ENCODE results near the gene ZNF365. TPM values are rescaled to one million over a fixed set of nuclear protein-coding genes. Genes with fewer than 3 reads are reported as not detected.
A peak's percentile ranks its signal among the peaks of the same experiment; 100 is the strongest.

Gene ZNF365
- total RNA-seq, 4 donors from 2014 or later, result 0.27 to 0.83 TPM; not detected in 2

- no peaks in the 10 kb centered on the region for H3K36me3 ChIP-seq
- H3K27me3 ChIP-seq, result no peaks in the 10 kb centered on the region
- H3K27ac ChIP-seq, result no peak overlapping the region
- H3K4me3 ChIP-seq, result no peak overlapping the region
- TF ChIP-seq, protein P1, sequence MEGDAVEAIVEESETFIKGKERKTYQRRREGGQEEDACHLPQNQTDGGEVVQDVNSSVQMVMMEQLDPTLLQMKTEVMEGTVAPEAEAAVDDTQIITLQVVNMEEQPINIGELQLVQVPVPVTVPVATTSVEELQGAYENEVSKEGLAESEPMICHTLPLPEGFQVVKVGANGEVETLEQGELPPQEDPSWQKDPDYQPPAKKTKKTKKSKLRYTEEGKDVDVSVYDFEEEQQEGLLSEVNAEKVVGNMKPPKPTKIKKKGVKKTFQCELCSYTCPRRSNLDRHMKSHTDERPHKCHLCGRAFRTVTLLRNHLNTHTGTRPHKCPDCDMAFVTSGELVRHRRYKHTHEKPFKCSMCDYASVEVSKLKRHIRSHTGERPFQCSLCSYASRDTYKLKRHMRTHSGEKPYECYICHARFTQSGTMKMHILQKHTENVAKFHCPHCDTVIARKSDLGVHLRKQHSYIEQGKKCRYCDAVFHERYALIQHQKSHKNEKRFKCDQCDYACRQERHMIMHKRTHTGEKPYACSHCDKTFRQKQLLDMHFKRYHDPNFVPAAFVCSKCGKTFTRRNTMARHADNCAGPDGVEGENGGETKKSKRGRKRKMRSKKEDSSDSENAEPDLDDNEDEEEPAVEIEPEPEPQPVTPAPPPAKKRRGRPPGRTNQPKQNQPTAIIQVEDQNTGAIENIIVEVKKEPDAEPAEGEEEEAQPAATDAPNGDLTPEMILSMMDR (IDR thresholded peaks at IDR 0.05), result no peak
- no peak for TF ChIP-seq POLR2A (IDR thresholded peaks at IDR 0.05)
- H3K4me1 ChIP-seq, result no peaks in the 10 kb centered on the region
- DNase-seq, result no peak
- no peaks in the 10 kb centered on the region for H3K9me3 ChIP-seq
Measured at GRCh38 chr10:62426600-62426999, 52.4 kb downstream of the ZNF365 start.

GRCh38 chr10:62430881-62431280 lies 56.7 kb downstream of the ZNF365 start:
- no peak overlapping the region for H3K27ac ChIP-seq
- TF ChIP-seq, protein P1 (IDR thresholded peaks at IDR 0.05), result no peak
- TF ChIP-seq POLR2A (IDR thresholded peaks at IDR 0.05), result no peak
- H3K4me1 ChIP-seq, result no peaks in the 10 kb centered on the region
- no peaks in the 10 kb centered on the region for H3K36me3 ChIP-seq
- no peak overlapping the region for H3K4me3 ChIP-seq
- no peak for DNase-seq
- H3K27me3 ChIP-seq, result no peaks in the 10 kb centered on the region
- no peaks in the 10 kb centered on the region for H3K9me3 ChIP-seq

- DNase-seq, result peak in 1 of 3 donors; percentile 48
- Histone ChIP-seq H3K4me1 (no peaks in the 10 kb centered on the region), H3K27me3 (no peaks in the 10 kb centered on the region), H3K36me3 (no peaks in the 10 kb centered on the region), H3K27ac (no peak overlapping the region), H3K4me3 (no peak overlapping the region), H3K9me3 (no peaks in the 10 kb centered on the region)
- no peak for TF ChIP-seq POLR2A (IDR thresholded peaks at IDR 0.05)
- TF ChIP-seq, protein P1 (IDR thresholded peaks at IDR 0.05), result no peak
Measured at GRCh38 chr10:62433181-62433692, 59.1 kb downstream of the ZNF365 start.

GRCh38 chr10:62433901-62434300 lies 59.7 kb downstream of the ZNF365 start:
- no peaks in the 10 kb centered on the region for H3K27me3 ChIP-seq
- no peaks in the 10 kb centered on the region for H3K9me3 ChIP-seq
- H3K36me3 ChIP-seq, result no peaks in the 10 kb centered on the region
- TF ChIP-seq, protein P1 (IDR thresholded peaks at IDR 0.05), result no peak
- TF ChIP-seq POLR2A (IDR thresholded peaks at IDR 0.05), result no peak
- no peak for DNase-seq
- no peak overlapping the region for H3K27ac ChIP-seq
- H3K4me1 ChIP-seq, result no peaks in the 10 kb centered on the region
- no peak overlapping the region for H3K4me3 ChIP-seq

DNA sequence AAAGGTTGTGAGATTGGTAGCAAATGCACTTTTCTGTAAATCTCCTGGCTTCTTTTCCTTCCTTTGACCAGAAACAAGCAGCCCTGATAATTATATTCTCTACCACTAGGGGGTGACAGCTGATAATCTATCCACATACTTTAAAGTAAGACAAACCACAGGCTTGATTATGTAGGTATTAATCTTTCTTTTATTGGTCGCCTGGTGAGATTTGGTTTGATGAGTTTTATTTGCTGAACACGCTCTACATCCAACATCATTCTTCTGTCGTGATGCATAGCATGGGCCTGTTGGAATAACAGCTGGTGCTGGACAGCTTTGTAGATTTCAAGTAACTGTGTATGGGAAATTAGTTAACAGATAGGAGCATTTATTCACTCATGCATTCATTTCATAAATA lies 63.5 kb downstream of the ZNF365 start:
- DNase-seq, result no peak
- TF ChIP-seq, protein P1 (IDR thresholded peaks at IDR 0.05), result peak; percentile 71 to 88 (median 78)
- TF ChIP-seq POLR2A (IDR thresholded peaks at IDR 0.05), result no peak

GRCh38 chr10:62442006-62442405 lies 67.8 kb downstream of the ZNF365 start:
- Histone ChIP-seq H3K9me3 (no peaks in the 10 kb centered on the region), H3K4me1 (no peaks in the 10 kb centered on the region), H3K36me3 (no peaks in the 10 kb centered on the region), H3K4me3 (no peak overlapping the region), H3K27ac (no peak overlapping the region), H3K27me3 (no peaks in the 10 kb centered on the region)
- TF ChIP-seq, protein P1 (IDR thresholded peaks at IDR 0.05), result no peak
- TF ChIP-seq POLR2A (IDR thresholded peaks at IDR 0.05), result no peak
- no peak for DNase-seq

More for the DNA sequence above, 63.5 kb downstream of the ZNF365 start:
- Histone ChIP-seq H3K9me3 (no peaks in the 10 kb centered on the region), H3K27ac (no peak overlapping the region), H3K4me3 (no peak overlapping the region), H3K36me3 (no peaks in the 10 kb centered on the region), H3K4me1 (no peaks in the 10 kb centered on the region), H3K27me3 (no peaks in the 10 kb centered on the region)
